GM08714 (cell line): Measurements from ENCODE around the gene ANKRD49.

ENCODE experiments used
- H3K4me3 ChIP-seq: fragments of 200-500 bp; sonication (Bioruptor generic); 2 replicates; pipeline ENCODE4 v1.5.1; 2014; ENCODE audit warnings: mild to moderate bottlenecking, low read length, inconsistent platforms
- ZNF274 ChIP-seq: IDR thresholded peaks from 2 replicates; pipeline ENCODE4 v1.6.1; 2012; ENCODE audit warnings: mild to moderate bottlenecking, low read depth, low read length

The ANKRD49 gene

GRCh38 chr11:94525546-94526324 lies 32.0 kb downstream of the ANKRD49 start:
- no peak for TF ChIP-seq ZNF274
- no peak overlapping the region for H3K4me3 ChIP-seq

GRCh38 chr11:94526645-94527438 lies 33.1 kb downstream of the ANKRD49 start:
- TF ChIP-seq ZNF274: no peak
- no peak overlapping the region for H3K4me3 ChIP-seq

- no peak for TF ChIP-seq ZNF274
Measured at GRCh38 chr11:94528551-94528950, 34.8 kb downstream of the ANKRD49 start.

GRCh38 chr11:94532211-94532610 lies 38.4 kb downstream of the ANKRD49 start:
- no peak for TF ChIP-seq ZNF274
- H3K4me3 ChIP-seq: no peak overlapping the region

More at GRCh38 chr11:94528551-94528950, 34.8 kb downstream of the ANKRD49 start:
- H3K4me3 ChIP-seq: no peak overlapping the region

GRCh38 chr11:94533206-94533605 lies 39.4 kb downstream of the ANKRD49 start:
- no peak for TF ChIP-seq ZNF274
- H3K4me3 ChIP-seq: no peak overlapping the region

GRCh38 chr11:94533696-94534630 lies 40.2 kb downstream of the ANKRD49 start:
- TF ChIP-seq ZNF274: no peak
- no peak overlapping the region for H3K4me3 ChIP-seq

GRCh38 chr11:94536386-94536785 lies 42.6 kb downstream of the ANKRD49 start:
- TF ChIP-seq ZNF274: no peak
- H3K4me3 ChIP-seq: no peak overlapping the region

GRCh38 chr11:94537031-94537600 lies 43.3 kb downstream of the ANKRD49 start:
- TF ChIP-seq ZNF274: no peak
- no peak overlapping the region for H3K4me3 ChIP-seq

GRCh38 chr11:94539420-94539819 lies 45.6 kb downstream of the ANKRD49 start:
- no peak overlapping the region for H3K4me3 ChIP-seq
- TF ChIP-seq ZNF274: no peak

- H3K4me3 ChIP-seq: peak within 1 kb of the TSS; percentile 76; the same call in 1 of the 2 replicates
- no peak for TF ChIP-seq ZNF274
Measured at GRCh38 chr11:94543695-94544645, 50.2 kb downstream of the ANKRD49 start, which contains the start of gene FUT4. FUT4 (plus strand) TSS chr11:94543921; CDS start chr11:94544134, 213 bp downstream.

- H3K4me3 ChIP-seq: peak overlapping the region; percentile 76; the same call in 1 of the 2 replicates
- TF ChIP-seq ZNF274: no peak
Measured at GRCh38 chr11:94544646-94545263, 51.0 kb downstream of the ANKRD49 start.

GRCh38 chr11:94545264-94546161 lies 51.7 kb downstream of the ANKRD49 start:
- TF ChIP-seq ZNF274: no peak
- H3K4me3 ChIP-seq: peak overlapping the region; percentile 76; the same call in 1 of the 2 replicates
